HG03159 (cell line): ENCODE data around the gene SDK1.
"Not testable (repeated sequence)": the region's sequence is repeated elsewhere in the genome, so short reads cannot be mapped to it uniquely, and the experiment has no call there.

Source experiments
- ATAC-seq: cut with Tn5 transposase; IDR thresholded peaks from one replicate; pipeline ENCODE4 v1.9.1; 2021; ENCODE audit warnings: mild to moderate bottlenecking, moderate library complexity; ENCODE audit not compliant: unreplicated experiment

The SDK1 gene

DNA sequence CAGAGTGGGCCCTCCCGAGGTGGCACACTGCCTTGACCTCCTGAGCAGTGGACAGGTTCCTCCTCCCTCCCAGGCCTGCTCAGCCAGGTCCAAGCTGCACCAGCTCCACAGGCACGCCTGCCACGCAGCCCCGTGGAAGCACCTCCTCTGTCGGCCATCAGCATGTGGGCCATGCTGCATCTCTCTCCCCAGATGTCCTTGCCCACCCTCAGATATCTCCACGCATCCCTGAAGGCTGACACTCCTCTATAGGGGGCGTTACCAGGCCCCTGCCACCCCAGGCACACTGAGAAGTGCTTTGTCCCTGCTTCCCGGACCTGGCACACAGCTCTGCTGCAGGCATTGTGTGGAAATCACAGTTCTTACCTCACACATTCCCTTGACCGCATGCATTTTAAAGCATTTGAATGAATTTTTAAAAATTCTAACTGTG, 598.5 kb downstream of the SDK1 start:
- ATAC-seq = no peak

DNA sequence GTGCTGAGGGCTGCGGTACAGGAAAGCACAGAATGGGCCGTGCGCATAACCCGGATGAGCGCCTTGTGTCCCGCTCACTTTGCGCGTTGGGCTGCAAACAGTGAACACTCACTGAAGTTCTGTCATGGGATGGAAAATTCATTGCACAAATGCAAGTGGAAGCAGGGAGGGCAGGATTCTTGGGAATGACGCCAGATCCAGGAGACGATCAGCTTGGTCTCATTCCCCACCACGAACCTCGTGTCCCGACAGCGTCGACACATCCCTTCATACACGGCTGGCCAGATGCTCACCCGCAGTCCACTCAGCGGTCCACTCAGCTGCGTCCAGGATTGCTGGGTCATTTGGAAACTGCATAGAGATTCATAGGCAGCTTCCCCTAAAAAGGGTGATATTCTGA, 607.1 kb downstream of the SDK1 start:
- no peak for ATAC-seq

DNA sequence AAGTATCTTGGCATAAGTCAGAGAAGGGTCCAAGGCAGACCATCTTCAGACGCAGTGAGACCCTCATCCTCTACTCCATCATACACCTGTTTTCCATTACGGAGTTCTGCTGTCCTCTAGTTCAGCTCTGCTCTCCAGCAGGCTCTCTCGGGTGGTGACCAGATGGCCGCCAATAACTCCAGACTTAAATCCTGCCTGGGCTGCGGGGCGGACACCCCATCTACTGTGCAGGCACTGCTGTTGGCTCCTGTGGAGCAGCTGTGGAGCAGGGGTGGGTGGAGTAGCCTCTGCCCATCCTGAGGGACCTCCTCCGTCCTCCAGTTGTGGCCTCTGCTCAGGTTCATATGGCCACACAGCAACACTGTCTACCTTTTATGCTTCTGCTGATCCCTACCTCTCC, 608.1 kb downstream of the SDK1 start:
- no peak for ATAC-seq

DNA sequence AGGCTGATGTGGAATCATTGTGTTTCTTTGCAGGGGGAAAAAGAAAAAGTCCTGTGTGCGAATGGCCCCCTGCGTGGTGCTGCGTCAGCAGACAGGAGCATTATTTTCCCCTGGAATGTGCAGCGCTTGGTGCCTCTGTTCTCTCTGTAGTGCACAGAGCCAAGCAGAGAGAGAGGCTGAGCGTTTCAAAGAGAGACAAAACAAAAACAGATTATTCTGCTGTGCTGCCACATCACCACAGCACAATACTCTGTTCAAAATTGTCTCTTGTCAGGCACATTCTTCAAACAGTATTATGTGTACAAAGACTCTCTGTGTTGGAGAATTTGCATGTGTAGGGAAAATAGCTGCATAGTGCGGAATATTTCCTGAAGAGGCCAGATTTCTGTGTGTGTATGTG, 609.0 kb downstream of the SDK1 start:
- no peak for ATAC-seq

DNA sequence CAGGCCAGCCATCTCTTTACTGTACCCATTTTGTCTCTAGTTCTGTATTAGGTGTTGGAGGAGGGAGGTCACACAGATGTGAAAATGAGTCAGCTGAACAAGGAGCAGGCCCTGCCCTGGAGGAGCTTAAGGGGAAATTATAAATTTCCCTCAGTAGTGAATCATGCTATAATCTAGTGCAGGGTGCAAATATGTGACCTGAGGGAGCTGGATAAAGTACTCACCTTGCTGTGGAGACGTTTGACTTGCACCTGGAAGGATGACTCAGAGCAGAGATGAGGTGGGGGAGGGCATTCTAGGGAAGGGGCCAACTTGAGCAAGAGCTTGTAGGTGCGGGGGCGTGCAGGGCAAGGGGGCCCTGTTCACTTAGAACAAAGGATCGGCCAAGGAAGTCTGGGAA, 610.6 kb downstream of the SDK1 start:
- ATAC-seq = no peak

DNA sequence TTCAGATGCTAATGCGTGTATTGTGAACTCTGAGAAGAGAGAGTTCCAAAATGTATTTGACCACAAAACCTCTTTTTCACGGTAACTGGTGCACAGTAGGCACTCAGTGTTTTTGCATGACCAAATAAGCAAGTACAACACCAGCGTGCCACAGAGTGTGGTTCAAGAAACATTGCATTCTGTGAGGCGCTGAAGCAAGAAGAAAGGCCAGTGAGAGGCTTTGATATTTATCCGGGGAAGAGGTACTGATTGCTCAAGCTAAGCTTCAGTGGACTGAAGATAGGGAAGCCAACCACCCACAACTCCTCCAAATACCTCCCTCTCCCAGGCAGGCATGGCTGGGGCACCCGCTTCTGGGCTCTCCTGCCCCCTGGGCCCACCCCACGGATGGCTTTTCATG, 611.2 kb downstream of the SDK1 start:
- no peak for ATAC-seq

DNA sequence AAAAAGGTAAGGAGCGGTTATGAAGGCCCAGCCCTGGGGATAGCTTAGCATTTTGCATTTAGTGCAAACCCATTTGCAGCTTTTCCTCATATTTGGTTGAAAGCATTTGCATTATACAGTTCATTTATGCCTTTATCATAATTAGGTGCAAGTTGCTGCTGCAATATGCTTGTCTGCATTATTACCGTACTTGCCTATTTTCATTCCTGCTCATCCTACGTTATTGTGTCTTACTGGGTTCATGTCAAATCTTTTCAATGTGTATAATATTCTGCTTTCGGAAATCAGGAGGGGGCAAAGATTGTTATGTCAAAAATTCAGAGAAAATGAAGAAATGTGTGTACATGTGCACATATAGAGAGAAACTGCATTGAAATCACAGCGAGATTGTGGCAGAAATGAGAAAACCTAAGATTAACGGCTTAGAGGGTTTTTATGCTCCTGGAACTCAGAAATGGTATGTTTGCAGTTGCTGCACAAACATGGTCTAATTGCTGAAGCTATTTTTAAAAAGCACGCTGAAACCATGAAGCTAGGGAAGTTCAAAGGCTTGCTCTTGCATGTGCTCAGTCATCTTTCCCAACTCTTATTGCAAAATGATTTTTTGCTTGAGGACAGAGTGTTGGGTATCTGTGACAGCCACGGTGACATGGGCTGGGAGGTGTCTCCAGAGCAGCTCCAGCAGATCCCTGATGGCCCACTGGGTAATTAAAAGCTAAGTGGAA, 613.2 kb downstream of the SDK1 start:
- no peak for ATAC-seq

DNA sequence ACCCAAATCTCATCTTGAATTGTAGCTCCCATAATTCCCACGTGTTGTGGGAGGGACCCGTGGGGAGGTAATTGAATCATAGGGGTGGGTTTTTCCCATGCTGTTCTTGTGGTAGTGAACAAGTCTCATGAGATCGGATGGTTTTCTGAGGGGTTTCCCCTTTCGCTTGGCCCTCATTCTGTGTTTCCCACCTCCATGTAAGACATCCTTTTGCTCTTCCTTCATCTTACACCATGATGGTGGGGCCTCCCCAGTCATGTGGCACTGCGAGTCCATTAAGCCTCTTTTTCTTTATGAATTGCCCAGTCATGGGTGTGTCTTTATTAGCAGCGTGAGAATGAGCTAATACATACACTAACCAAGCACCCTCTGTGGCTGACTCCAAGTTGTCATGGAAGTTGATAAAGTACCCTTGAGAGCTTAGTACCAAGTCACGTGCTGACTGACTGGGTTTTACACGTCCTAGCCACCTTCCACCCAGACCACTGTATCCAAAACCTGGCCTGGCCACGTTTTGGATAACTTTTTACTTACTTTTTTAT, 614.4 kb downstream of the SDK1 start:
- ATAC-seq = no peak

DNA sequence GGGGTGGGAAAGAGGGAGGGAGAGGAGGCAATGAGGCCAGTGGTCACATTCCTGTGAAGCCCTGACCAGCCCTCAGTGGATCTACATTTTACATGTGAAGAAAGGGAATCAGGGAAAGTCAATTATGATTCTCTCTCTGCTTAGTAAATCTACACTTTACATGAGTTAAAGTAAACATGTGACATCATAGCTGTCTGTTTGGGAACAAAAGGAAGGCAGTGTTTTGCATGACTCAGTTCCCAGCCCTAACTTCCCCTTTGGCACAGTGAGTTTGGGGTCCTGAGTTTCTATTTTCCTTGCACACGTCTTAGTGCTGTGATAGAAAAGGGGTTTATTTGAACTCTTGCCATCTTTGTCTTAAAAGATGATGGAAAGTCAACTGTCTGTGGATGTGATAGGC, 615.1 kb downstream of the SDK1 start:
- no peak for ATAC-seq

DNA sequence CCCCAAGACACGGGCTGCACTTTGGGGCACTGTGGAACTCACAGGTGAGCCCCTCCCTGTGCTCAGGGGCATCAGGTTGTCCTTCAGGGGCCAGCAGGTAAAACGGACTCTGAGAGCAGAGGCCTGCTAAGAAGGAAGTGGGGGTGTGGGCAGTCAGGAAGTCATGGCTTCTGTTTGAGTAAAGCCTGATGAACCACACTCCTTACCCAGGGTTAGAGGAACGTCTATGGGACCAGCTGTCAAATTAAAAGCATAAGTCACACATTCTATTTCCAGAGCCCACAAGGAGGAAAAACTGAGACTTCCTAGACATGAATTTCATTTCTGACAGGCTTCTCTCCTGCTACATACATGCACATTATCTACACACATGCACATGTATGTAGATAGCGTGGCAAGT, 616.4 kb downstream of the SDK1 start:
- ATAC-seq = no peak

DNA sequence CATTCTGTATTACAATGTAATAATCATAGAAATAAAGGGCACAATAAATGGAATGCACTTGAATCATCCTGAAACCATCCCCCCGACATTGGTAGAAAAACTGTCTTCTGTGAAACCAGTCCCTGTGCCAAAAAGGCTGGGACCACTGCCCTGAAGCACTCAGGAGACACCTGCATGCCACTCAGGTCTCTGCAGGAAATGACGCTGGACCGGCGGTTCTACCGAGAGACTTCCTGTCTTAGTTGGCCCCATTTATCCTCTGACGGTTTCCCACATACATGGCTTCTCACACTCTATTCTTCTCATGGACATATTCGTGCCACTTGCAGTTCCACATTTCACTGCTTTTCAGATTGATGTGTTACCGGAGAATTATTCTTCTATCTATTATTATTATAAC, 617.5 kb downstream of the SDK1 start:
- ATAC-seq = no peak

DNA sequence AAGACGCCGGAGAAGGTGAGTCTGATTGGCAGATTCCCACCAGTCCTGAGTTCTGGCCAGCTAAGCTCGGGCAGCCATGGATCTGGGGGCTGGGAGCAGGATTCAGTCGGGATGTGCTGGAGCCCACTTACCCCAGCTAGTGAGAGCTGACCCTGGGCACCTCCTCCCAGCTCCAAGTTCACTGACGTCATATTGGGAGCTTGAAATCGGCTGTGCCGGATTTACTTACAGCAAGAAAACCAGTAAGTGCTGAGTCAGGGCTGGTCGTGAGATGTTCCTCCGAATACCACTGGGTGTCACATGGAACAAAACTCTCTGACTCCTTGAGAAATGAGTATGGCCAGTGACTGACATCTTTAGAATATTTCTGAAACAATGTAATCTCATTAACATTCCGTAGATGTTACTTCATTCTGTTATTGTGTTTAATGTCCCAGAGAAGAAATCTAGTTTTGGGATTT, 621.2 kb downstream of the SDK1 start:
- no peak for ATAC-seq

DNA sequence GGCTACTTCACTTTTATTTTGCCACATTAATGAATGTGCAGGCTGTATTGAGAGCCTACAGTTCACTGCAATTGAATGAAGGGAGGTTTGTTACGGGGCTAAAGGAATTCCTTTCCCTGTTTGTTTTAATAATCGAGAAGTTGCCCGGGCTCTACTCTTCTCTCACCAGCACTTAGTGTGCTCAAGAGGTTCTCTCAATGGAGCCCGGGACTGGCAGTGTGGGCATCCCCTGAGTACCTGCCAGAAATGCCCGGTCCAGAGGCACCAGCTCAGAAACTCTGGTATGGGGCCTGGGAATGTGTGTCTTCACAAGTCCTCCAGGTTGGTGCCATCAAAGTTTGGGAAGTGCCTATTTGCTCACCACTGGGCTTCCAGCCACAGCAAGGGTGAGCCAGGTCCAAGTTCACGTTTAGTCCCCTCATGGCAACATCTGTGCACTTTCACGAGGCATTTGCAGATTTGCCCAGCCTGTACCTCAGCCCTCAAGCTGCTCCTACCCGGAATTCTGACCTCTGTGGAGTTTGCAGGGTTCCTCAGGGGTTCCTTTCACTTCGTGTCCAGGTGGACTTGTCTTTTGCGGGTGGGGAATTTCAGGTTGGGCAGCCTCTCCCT, 622.4 kb downstream of the SDK1 start:
- no peak for ATAC-seq

DNA sequence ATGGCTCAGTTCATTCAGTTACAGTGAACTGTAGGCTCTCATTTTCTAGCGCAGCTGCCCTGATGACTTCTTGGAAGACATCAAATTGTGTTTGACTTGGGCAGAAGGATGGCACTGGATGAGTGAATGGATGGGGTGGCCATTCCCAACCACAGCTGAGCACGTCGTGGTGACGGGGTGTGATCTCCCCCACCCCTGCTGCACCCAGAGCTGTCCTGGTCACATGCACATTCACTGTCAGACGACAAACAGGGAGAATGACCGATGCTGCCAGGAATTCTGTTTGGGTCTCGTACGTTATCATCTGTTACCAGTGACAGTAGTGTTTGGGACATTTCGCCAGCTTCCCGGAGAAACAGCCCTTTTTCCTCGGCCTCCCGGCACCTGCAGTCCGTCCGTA, 623.2 kb downstream of the SDK1 start:
- no peak for ATAC-seq

DNA sequence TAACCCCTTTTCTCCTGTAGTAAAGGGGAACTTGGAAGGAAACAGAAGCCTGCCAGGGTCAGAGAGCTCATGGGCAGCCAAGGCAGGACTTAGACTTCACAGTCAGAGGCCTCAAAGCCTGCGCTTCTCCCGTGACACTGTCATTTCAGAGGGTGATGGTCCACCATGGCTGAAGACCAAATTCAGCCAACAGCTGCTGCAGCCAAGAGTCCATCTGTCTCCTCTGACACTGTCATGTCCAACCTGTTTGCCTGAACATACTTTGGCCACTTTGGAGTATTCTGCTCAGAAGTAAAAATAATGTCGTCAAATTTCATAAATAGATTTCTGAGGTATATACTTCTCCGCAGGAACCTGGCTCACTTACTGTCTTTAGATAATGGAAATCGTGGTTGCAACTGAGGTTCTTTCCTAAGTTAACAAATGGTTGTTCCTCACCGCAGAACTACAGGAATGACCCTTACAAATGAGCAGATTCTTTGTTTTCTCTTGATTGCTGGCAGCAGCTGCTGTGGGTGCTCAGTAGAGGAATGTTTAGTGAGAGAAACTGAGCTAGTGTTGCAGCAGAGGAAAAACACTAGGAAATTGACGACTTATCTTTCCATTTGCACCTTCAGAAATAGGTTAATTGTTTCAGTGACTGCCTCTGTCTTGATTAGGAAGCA, 626.5 kb downstream of the SDK1 start:
- no peak for ATAC-seq

DNA sequence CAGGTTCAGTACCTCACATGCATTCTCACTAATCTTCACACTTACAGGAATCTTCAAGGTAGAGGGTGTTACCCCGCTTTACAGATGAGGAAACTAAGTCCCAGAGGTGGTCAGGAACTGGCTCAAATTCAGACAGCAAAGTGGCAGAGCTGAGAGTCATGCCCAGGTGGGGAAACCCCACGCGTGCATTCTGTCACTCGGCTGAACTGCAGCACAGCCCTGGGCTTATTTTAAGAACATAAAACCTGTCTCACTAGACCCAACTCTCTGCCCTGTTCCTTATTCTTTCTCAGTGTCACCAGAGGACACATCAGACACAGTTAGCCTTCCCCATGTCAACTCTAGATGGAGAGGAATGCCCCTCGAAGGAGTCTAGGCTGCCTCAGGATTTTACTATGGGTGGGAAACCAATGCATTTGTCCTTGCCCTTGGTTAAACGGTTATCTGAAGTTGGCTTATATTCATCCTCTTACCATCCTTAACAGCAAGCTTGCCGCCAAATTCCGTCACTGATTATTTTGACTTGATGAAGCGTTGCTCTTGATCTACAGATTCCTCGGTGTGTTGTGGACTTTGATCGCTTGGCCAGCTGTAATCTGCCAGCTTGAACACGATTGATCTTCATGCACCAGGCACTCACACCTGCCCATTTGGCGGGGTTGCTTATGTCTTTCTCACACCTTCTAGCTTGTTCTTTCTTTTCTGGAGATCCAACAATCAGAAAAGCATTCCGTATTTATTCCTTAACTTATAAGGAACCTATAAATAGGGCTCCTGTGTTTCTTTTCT, 627.9 kb downstream of the SDK1 start:
- no peak for ATAC-seq

DNA sequence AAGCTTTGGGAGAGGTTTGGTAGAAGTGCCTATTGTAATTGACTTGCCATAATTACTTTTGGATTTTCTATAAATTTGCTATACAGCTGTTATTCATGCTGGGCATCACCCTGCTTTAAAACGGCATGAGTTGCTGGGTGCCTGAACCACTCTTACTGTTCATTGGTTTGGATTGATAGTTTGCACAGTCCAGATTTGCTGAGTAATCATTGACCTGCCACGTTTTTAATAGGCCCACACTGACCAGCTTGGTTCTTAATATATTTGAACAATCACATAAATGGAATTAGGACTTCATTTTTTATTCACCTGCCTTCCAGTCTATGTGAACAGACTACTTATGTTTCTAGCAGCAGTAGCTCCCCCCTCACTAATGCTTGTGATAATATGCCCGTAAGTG, 630.8 kb downstream of the SDK1 start:
- ATAC-seq = no peak

DNA sequence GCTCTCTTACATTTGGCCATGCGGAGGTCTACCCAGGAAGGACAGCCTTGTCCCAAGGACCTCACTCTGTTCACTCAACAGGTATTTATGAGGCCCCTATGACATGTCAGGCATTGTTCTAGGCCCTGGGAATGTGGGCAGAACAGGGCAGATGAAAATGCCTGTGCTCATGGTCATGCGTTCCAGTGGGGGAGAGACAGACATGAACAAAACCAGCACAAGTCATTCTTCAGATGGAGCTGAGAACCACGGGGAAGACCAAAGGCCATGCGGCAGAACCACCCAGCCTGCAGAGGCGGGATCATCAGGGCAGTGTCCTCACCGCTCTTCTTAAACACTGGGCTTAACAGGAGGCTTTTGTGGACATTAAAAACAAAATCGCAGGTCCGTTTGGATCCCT, 636.1 kb downstream of the SDK1 start:
- ATAC-seq = no peak

DNA sequence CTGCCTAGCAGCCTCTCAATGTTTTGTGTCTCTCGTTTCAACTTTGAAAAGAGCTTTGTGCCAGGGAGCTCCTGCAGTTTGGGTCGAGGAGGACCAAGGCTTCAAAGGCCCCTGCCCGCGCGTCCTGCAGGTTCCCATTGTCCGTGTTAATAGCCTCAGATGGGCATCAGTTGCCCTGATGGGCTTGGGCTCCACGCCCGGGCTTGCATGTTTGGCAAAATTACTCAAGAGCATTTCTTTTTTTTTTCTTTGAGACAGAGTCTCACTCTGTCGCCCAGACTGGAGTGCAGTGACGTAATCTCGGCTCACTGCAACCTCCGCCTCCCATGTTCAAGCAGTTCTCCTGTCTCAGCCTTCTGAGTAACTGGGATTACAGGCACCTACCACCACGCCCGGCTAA, 636.6 kb downstream of the SDK1 start:
- no peak for ATAC-seq

DNA sequence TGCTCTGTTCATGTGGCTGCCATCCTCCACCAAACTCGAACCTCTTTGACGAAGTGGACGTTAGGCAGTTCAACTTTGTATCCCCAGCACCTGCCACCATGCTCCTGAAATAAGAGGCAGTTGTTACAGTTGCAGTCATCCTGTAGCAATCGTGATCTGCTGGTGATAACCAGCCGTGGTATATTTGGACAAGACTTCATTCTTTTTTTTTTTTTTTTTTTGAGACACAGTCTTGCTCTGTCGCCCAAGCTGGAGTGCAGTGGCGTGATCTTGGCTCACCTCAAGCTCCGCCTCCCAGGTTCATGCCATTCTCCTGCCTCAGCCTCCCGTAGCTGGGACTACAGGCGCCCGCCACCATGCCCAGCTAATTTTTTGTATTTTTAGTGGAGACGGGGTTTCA, 640.7 kb downstream of the SDK1 start:
- ATAC-seq = not testable (repeated sequence)

DNA sequence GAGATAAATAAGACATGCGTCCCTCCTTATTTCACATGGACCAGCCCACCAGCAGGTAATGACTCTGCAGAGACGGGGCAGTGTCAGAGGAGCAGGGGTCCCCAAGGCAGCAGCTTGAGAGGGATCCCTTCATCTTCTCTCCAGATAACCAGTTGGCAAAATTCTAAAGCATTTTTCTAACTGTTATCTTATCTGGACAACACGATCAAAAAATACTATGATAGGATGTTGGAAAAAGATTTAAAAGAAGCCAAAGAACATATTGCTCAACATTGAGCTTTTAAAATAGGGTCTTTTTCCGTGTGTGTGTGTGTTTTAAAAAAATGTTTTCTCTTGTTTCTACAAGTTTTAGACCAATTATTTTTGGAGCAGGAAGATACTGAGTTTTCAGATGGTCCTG, 641.2 kb downstream of the SDK1 start:
- no peak for ATAC-seq
